GM12865 (cell line): Measurements from ENCODE around the gene G2E3.
A peak's percentile ranks its signal among the peaks of the same experiment; 100 is the strongest.

ENCODE experiments used
- DNase-seq: peaks from one replicate; pipeline ENCODE4 v3.0.0; 2010; ENCODE audit warnings: low read depth
- H3K4me3 ChIP-seq: 2 replicates; pipeline ENCODE4 v1.5.1; 2011; ENCODE audit warnings: mild to moderate bottlenecking, low read depth, low read length, control low read depth
- TF ChIP-seq, protein P1 (sequence below): IDR thresholded peaks from 2 replicates; pipeline ENCODE4 v1.5.1; 2011; ENCODE audit warnings: low read length, control low read depth, low read depth, inconsistent platforms; ENCODE audit not compliant: insufficient read depth; ENCODE audit errors: missing control alignments

The G2E3 gene

DNA sequence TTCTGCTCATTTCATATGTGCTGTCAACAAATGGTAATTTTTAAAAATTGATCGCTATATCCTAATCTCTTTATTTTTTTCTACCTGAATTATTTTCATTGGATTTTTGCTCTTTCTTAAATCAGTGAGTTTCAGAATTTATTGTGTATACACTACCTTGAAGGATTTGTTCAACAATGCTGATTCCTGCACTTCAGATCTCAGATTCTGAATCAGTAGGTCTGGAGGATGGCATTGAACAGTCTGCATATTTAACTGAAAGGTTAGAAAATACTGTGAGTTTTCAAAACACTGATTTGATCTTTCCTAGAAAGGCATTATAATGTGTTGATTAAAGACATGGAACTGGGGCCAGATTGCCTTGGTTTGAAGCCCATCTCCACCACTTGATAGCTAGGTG, 1.6 kb downstream of the G2E3 start:
- TF ChIP-seq, protein P1, sequence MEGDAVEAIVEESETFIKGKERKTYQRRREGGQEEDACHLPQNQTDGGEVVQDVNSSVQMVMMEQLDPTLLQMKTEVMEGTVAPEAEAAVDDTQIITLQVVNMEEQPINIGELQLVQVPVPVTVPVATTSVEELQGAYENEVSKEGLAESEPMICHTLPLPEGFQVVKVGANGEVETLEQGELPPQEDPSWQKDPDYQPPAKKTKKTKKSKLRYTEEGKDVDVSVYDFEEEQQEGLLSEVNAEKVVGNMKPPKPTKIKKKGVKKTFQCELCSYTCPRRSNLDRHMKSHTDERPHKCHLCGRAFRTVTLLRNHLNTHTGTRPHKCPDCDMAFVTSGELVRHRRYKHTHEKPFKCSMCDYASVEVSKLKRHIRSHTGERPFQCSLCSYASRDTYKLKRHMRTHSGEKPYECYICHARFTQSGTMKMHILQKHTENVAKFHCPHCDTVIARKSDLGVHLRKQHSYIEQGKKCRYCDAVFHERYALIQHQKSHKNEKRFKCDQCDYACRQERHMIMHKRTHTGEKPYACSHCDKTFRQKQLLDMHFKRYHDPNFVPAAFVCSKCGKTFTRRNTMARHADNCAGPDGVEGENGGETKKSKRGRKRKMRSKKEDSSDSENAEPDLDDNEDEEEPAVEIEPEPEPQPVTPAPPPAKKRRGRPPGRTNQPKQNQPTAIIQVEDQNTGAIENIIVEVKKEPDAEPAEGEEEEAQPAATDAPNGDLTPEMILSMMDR = no peak
- DNase-seq = no peak
- peak overlapping the region; percentile 76 for H3K4me3 ChIP-seq

DNA sequence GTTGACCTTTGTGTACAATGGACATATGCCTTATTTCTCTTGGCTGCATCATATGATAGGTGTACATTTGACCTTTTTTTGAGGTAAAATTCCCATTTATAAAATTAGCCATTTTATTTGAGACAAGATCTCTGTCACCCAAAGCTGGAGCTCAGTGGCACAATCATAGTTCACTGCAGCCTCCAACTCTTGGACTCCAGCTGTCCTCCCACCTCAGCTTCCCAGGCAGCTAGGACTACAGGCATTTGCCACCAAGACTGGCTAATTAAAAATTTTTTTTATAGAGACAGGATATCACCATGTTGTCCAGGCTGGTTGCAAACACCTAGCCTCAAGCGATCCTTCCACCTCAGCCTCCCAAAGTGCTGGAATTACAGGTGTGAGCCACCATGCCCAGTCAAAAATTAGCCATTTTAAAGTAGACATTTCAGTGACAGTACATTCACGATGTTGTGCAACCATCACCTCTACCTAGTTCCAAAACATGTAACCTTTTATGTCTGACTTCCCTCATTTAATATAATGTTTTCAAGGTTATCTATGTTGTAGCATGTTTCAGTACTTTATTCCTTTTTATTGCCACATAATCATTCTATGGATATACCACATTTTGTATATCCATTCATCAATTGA, 5.4 kb downstream of the G2E3 start:
- DNase-seq = no peak
- H3K4me3 ChIP-seq = no peak overlapping the region
- TF ChIP-seq, protein P1 = no peak

DNA sequence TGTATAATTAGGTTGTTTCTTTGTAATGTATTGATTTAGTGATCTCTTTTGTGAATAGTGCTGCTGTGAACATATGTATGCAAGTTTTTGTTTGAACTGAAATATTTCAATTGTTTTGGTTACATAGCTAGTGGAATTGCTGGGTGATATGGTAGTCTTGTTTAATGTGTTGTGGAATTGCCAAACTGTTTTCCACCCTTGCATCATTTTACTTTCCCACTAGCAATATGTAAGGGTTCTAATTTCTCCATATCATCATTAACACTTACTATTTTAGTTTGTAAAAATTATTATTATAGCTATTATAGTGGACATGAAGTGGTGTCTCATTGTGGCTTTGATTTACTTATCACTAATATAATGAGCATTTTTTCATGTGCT, 5.9 kb downstream of the G2E3 start:
- DNase-seq = no peak
- TF ChIP-seq, protein P1 = no peak
- no peak overlapping the region for H3K4me3 ChIP-seq

DNA sequence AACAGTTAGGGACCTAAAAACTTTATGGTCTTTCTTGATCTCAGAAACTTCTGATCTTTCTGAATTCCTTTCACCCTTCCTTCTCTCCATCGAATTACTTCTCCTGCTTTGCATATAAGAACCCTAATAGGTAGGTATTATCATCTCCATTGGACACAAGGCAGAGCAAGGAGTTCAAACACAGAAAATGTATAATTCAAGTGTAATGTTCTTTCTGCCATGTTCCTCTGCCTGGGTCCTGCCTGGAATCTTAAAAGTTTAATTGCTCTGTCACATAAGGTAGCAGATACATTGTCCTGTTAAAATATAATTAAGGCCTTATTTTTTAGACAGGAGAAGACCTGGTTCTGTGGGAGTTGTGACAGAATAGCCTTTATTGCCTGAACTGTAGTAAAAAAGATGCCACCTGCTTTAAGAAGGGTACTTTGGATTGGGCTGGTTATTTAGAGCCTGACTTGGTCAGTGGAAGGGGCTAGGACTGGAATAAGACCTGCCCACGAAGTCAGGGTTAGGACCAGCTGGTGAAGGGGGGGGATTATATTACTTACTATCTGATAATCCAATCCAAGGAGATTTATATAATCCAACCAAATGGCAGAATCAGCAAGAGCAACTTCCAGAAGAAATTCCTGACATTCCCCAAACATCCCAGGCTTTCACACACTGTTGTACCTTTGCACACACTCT, 10.4 kb downstream of the G2E3 start:
- TF ChIP-seq, protein P1 = no peak
- no peak for DNase-seq

DNA sequence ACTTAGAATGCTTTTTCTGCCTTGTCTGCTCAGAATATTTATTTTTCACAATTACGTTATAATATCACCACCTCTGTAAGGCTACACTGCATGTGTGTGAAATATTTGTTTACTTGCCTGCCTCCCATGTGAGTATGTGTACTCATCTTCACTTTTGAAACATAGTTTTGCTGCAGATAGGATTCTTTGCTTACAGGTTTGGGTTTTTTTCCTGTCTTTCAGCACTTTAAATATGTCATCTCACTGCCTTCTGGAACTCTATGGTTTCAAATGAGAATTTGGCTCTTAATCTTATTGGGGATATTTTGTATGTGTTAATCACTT, 10.9 kb downstream of the G2E3 start:
- DNase-seq = no peak
- TF ChIP-seq, protein P1 = no peak
- no peak overlapping the region for H3K4me3 ChIP-seq

More for the DNA sequence above, 10.4 kb downstream of the G2E3 start:
- H3K4me3 ChIP-seq = no peak overlapping the region

DNA sequence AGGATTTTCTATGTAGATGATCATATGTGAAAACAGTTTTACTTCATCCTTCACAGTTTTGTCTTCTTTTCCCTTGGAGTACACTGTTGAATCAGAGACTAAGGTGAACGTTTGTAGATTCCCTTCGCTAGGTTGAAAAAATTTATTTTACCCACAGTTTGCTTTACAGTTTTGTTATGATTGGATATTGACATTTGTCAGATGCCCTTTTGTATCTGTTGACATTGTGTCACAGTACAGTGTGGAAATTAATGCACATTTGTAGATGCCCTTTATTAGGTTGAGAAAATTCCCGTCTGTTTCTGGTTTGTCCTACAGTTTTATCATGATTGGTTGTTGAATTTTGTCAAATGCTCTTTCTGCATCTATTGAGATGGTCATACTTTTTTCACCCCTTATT, 13.3 kb downstream of the G2E3 start:
- DNase-seq = no peak
- TF ChIP-seq, protein P1 = no peak
- no peak overlapping the region for H3K4me3 ChIP-seq

DNA sequence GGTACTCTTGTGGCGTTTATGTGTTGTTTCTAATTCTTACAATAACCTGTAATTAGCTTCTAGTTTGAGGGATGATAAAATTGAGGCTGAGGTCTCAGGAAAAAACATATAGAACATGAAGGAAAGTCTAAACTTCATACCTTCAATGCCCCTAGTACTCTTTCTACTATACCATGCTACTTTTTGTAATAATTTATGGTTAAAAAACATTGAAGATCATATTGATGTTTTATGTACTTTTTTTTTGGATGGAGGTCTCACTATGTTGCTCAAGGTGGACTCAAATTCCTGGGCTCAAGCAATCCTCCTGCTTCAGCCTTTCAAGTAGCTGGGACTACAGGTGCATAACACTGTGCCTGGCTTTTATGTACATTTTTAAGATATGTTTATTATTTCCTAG, 13.8 kb downstream of the G2E3 start:
- DNase-seq = no peak
- H3K4me3 ChIP-seq = no peak overlapping the region
- TF ChIP-seq, protein P1 = no peak
